Upper lobe of left lung (tissue), 4 donors: ENCODE data around the gene NRXN3.

Experiments used
- EP300 ChIP-seq, 4 donors: sonication (generic); formaldehyde crosslinking; IDR thresholded peaks; one replicate each; pipeline ENCODE4 v1.5.1; 2017; ENCODE audit warnings: antibody characterized with exemption in 4 of 4, control low read depth in 2 of 4
- POLR2A ChIP-seq, 4 donors: fragments of 450-650 bp; IDR thresholded peaks; one replicate each; pipeline ENCODE4 v1.5.1; 2016 to 2017; ENCODE audit warnings: antibody characterized with exemption in 4 of 4, mild to moderate bottlenecking in 2 of 4
- TF ChIP-seq, protein P1 (sequence below), 6 experiments: fragments of 450-650 bp in 4 of 6; fragments of 200-600 bp in 2 of 6; sonication (generic) in 2 of 6; IDR thresholded peaks; one replicate each; pipeline ENCODE4 v1.5.1; 2016 to 2019; ENCODE audit warnings: antibody characterized with exemption in 6 of 6

- TF ChIP-seq, protein P1, sequence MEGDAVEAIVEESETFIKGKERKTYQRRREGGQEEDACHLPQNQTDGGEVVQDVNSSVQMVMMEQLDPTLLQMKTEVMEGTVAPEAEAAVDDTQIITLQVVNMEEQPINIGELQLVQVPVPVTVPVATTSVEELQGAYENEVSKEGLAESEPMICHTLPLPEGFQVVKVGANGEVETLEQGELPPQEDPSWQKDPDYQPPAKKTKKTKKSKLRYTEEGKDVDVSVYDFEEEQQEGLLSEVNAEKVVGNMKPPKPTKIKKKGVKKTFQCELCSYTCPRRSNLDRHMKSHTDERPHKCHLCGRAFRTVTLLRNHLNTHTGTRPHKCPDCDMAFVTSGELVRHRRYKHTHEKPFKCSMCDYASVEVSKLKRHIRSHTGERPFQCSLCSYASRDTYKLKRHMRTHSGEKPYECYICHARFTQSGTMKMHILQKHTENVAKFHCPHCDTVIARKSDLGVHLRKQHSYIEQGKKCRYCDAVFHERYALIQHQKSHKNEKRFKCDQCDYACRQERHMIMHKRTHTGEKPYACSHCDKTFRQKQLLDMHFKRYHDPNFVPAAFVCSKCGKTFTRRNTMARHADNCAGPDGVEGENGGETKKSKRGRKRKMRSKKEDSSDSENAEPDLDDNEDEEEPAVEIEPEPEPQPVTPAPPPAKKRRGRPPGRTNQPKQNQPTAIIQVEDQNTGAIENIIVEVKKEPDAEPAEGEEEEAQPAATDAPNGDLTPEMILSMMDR (IDR thresholded peaks at IDR 0.05), result no peak
- TF ChIP-seq EP300 (IDR thresholded peaks at IDR 0.05), result no peak
- TF ChIP-seq POLR2A (IDR thresholded peaks at IDR 0.05), result no peak
These were observed 40.8 kb upstream of the NRXN3 start for GRCh38 chr14:78129375-78129774.
